CD4-positive, alpha-beta T cell treated with Interleukin-6 for 4 hours (primary cell): ENCODE results near the gene DCANP1.

Experiments used
- DNase-seq: peaks from one replicate; pipeline ENCODE4 v3.0.0-alpha.2; 2020; ENCODE audit warnings: mixed read lengths

The DCANP1 gene

GRCh38 chr5:135478938-135479337 lies 31.8 kb upstream of the DCANP1 start:
- DNase-seq = no peak

- DNase-seq = no peak
These were observed 30.5 kb upstream of the DCANP1 start for GRCh38 chr5:135477613-135478066.

- no peak for DNase-seq
These were observed 29.8 kb upstream of the DCANP1 start for GRCh38 chr5:135476615-135477581.

- DNase-seq = no peak
These were observed 27.0 kb upstream of the DCANP1 start for GRCh38 chr5:135473956-135474670.

GRCh38 chr5:135472141-135472540 lies 25.0 kb upstream of the DCANP1 start:
- DNase-seq = no peak

- no peak for DNase-seq
These were observed 24.6 kb upstream of the DCANP1 start for GRCh38 chr5:135471726-135472125.

GRCh38 chr5:135469911-135470310 lies 22.8 kb upstream of the DCANP1 start:
- no peak for DNase-seq

GRCh38 chr5:135468541-135468940 lies 21.4 kb upstream of the DCANP1 start:
- no peak for DNase-seq

- DNase-seq = no peak
These were observed 20.8 kb upstream of the DCANP1 start for GRCh38 chr5:135467871-135468485.

GRCh38 chr5:135467051-135467625 lies 20.0 kb upstream of the DCANP1 start:
- DNase-seq = no peak

- peak; percentile 61 for DNase-seq
These were observed 19.3 kb upstream of the DCANP1 start for GRCh38 chr5:135466178-135467050.

GRCh38 chr5:135465391-135466122 lies 18.4 kb upstream of the DCANP1 start:
- DNase-seq = no peak

GRCh38 chr5:135462304-135462703 lies 15.2 kb upstream of the DCANP1 start:
- DNase-seq = peak; percentile 53

GRCh38 chr5:135461481-135462151 lies 14.5 kb upstream of the DCANP1 start:
- DNase-seq = no peak

GRCh38 chr5:135460246-135461033 lies 13.3 kb upstream of the DCANP1 start:
- no peak for DNase-seq

GRCh38 chr5:135458921-135459331 lies 11.8 kb upstream of the DCANP1 start:
- no peak for DNase-seq

- no peak for DNase-seq
These were observed 11.2 kb upstream of the DCANP1 start for GRCh38 chr5:135458356-135458755.

- DNase-seq = peak; percentile 51
These were observed 10.4 kb upstream of the DCANP1 start for GRCh38 chr5:135457424-135458071.
